Left lung (tissue), 10 donors: Measurements from ENCODE around the gene CCDC51. TPM values are rescaled to one million over a fixed set of nuclear protein-coding genes. Genes with fewer than 3 reads are reported as not detected.

Source experiments
- ATAC-seq: fragments of 200-7000 bp; cut with Tn5 transposase; one replicate; pipeline ENCODE4 v1.9.1; 2020; ENCODE audit warnings: moderate library complexity
- DNase-seq, 4 donors: peaks; one replicate each; pipeline ENCODE4 v3.0.0-alpha.2; 2013 to 2020
- H3K27ac ChIP-seq, 2 donors: fragments of 200-600 bp; sonication (generic) in 1 of 2; one replicate each; pipeline versions ENCODE4 v1.5.0 to v1.8.0; 2020 to 2021
- H3K27me3 ChIP-seq, 2 donors: fragments of 200-600 bp; sonication (generic) in 1 of 2; one replicate each; pipeline versions ENCODE4 v1.5.0 to v1.8.0; 2020 to 2021
- H3K36me3 ChIP-seq, 2 donors: fragments of 200-600 bp; sonication (generic) in 1 of 2; one replicate each; pipeline versions ENCODE4 v1.5.0 to v1.8.0; 2020 to 2021
- H3K4me1 ChIP-seq, 2 donors: fragments of 200-600 bp; one replicate each; pipeline ENCODE4 v1.8.0; 2021
- H3K4me3 ChIP-seq, 2 donors: fragments of 200-600 bp; sonication (generic) in 1 of 2; one replicate each; pipeline versions ENCODE4 v1.5.0 to v1.8.0; 2020 to 2021; ENCODE audit warnings: mild to moderate bottlenecking in 1 of 2
- H3K9me3 ChIP-seq, 2 donors: fragments of 200-600 bp; sonication (generic) in 1 of 2; one replicate each; pipeline versions ENCODE4 v1.5.0 to v1.8.0; 2020 to 2021
- intact Hi-C, 2 donors: fragments of 100-400 bp; cut with DNase I; formaldehyde crosslinking; loops; one replicate each; pipeline versions ENCODE4 v1.11.2 to v1.14.2; 2022
- polyA plus RNA-seq, 6 donors: library from polyadenylated mRNA; unstranded; fragments of 120-200 nt; gene quantifications; one replicate each; pipeline ENCODE4 v1.2.1, GENCODE V29; 2013; ENCODE audit not compliant: insufficient read length in 6 of 6
- total RNA-seq, 2 donors: library from RNA; stranded (reverse); fragmentation: NEBNext Ultra II Directional; extraction: Animal tissue kit (Norgen Biotek cat#: 25700); gene quantifications; one replicate each; pipeline ENCODE4 v1.2.1, GENCODE V29; 2021
- TF ChIP-seq, protein P1 (sequence below), 2 donors: fragments of 200-600 bp; sonication (generic) in 1 of 2; IDR thresholded peaks; one replicate each; pipeline versions ENCODE4 v1.5.0 to v1.8.0; 2021; ENCODE audit warnings: antibody characterized with exemption in 2 of 2
- donor health status: DM: no; HTN: yes; CAD: no.
- donor health status: DM: no; HTN: no; CAD: no.

The CCDC51 gene
- total and polyA plus RNA-seq, 8 donors, result 13.4 to 16.2 (median 14.8) TPM

DNA sequence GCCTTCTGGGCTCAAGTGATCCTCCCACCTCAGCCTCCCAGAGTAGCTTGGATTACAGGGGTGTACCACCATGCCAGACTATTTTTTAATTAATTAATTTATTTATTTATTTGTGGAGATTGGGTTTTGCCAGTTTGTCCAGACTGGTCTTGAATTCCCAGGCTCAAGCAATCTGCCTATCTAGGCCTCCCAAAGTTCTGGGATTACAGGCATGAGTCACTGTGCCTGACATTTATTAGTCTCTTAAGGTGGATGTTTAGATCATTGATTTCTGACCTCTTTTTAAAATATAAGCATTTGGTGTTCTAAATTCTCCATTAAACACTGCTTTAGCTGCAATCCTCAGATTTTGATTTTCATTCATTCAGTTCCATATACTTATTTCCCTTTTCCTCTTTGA is 52.3 kb downstream of the CCDC51 start:
- H3K27me3 ChIP-seq, result no peaks in the 10 kb centered on the region
- no peak overlapping the region for H3K4me3 ChIP-seq
- H3K27ac ChIP-seq, result no peak overlapping the region
- intact Hi-C loops, result no loop called here
- no peak for ATAC-seq
- no peaks in the 10 kb centered on the region for H3K36me3 ChIP-seq
- no peaks in the 10 kb centered on the region for H3K4me1 ChIP-seq
- TF ChIP-seq, protein P1, sequence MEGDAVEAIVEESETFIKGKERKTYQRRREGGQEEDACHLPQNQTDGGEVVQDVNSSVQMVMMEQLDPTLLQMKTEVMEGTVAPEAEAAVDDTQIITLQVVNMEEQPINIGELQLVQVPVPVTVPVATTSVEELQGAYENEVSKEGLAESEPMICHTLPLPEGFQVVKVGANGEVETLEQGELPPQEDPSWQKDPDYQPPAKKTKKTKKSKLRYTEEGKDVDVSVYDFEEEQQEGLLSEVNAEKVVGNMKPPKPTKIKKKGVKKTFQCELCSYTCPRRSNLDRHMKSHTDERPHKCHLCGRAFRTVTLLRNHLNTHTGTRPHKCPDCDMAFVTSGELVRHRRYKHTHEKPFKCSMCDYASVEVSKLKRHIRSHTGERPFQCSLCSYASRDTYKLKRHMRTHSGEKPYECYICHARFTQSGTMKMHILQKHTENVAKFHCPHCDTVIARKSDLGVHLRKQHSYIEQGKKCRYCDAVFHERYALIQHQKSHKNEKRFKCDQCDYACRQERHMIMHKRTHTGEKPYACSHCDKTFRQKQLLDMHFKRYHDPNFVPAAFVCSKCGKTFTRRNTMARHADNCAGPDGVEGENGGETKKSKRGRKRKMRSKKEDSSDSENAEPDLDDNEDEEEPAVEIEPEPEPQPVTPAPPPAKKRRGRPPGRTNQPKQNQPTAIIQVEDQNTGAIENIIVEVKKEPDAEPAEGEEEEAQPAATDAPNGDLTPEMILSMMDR (IDR thresholded peaks at IDR 0.05), result no peak
- H3K9me3 ChIP-seq, result peaks cover 0 to 2% of the 10 kb centered on the region in 2 donors
- DNase-seq, result no peak

Other genes with a start within 250 kb of the CCDC51 start
- gene CAMP, start 216.6 kb downstream of the CCDC51 start, total RNA-seq, result 1 to 10 TPM in 1 of 2 donors, under 1 TPM in 1; 0.93 to 1.4 TPM
- gene CAMP, start 216.6 kb downstream of the CCDC51 start, polyA plus RNA-seq, result 1 to 10 TPM in 5 of 6 donors, under 1 TPM in 1; 0.97 to 3.1 (median 1.3) TPM
- gene ZNF589, start 199.0 kb downstream of the CCDC51 start, total RNA-seq, result 10 to 100 TPM in 1 of 2 donors, 1 to 10 TPM in 1; 9.0 to 17.5 TPM
- gene ZNF589, start 199.0 kb downstream of the CCDC51 start, polyA plus RNA-seq, result 10 to 100 TPM; 16.0 to 19.6 (median 18.3) TPM
- 10 to 100 TPM; 26.5 to 29.0 TPM for gene NME6, start 138.8 kb downstream of the CCDC51 start, total RNA-seq
- gene NME6, start 138.8 kb downstream of the CCDC51 start, polyA plus RNA-seq, result 10 to 100 TPM; 27.0 to 30.9 (median 29.5) TPM
- not detected for gene SPINK8, start 106.5 kb downstream of the CCDC51 start, total RNA-seq
- gene SPINK8, start 106.5 kb downstream of the CCDC51 start, polyA plus RNA-seq, result not detected
- gene FBXW12, start 67.9 kb downstream of the CCDC51 start, total RNA-seq, result not detected
- under 1 TPM; 0.24 to 0.44 (median 0.37) TPM for gene FBXW12, start 67.9 kb downstream of the CCDC51 start, polyA plus RNA-seq
- gene PLXNB1, start 10.0 kb downstream of the CCDC51 start, total RNA-seq, result 100 to 1,000 TPM in 1 of 2 donors, 10 to 100 TPM in 1; 65.0 to 128 TPM
- 100 to 1,000 TPM in 4 of 6 donors, 10 to 100 TPM in 2; 89.0 to 161 (median 109) TPM for gene PLXNB1, start 10.0 kb downstream of the CCDC51 start, polyA plus RNA-seq
- gene TMA7, start 138 bp upstream of the CCDC51 start, total RNA-seq, result 100 to 1,000 TPM; 174 to 211 TPM
- gene TMA7, start 138 bp upstream of the CCDC51 start, polyA plus RNA-seq, result 100 to 1,000 TPM; 214 to 288 (median 258) TPM
- 1 to 10 TPM; 7.4 to 9.9 TPM for gene ATRIP, start 6.6 kb upstream of the CCDC51 start, total RNA-seq
- gene ATRIP, start 6.6 kb upstream of the CCDC51 start, polyA plus RNA-seq, result 10 to 100 TPM; 10.4 to 14.4 (median 12.6) TPM
- gene SHISA5, start 64.1 kb upstream of the CCDC51 start, total RNA-seq, result 100 to 1,000 TPM; 179 to 206 TPM
- gene SHISA5, start 64.1 kb upstream of the CCDC51 start, polyA plus RNA-seq, result 100 to 1,000 TPM in 4 of 6 donors, 10 to 100 TPM in 2; 99.2 to 117 (median 112) TPM
- gene PFKFB4, start 116.7 kb upstream of the CCDC51 start, total RNA-seq, result 10 to 100 TPM in 1 of 2 donors, 1 to 10 TPM in 1; 7.8 to 16.1 TPM
- gene PFKFB4, start 116.7 kb upstream of the CCDC51 start, polyA plus RNA-seq, result 10 to 100 TPM in 2 of 6 donors, 1 to 10 TPM in 4; 6.5 to 18.8 (median 7.6) TPM
- gene UCN2, start 123.7 kb upstream of the CCDC51 start, total RNA-seq, result under 1 TPM in 1 of 2 donors, not detected in 1; 0.37 TPM
- gene UCN2, start 123.7 kb upstream of the CCDC51 start, polyA plus RNA-seq, result under 1 TPM in 5 of 6 donors, not detected in 1; 0.11 to 0.24 (median 0.18) TPM
- 1 to 10 TPM; 7.2 to 9.2 TPM for gene COL7A1, start 155.2 kb upstream of the CCDC51 start, total RNA-seq
- 10 to 100 TPM in 2 of 6 donors, 1 to 10 TPM in 4; 8.5 to 13.2 (median 9.6) TPM for gene COL7A1, start 155.2 kb upstream of the CCDC51 start, polyA plus RNA-seq
- gene UQCRC1, start 169.5 kb upstream of the CCDC51 start, total RNA-seq, result 100 to 1,000 TPM; 148 to 203 TPM
- gene UQCRC1, start 169.5 kb upstream of the CCDC51 start, polyA plus RNA-seq, result 100 to 1,000 TPM; 153 to 174 (median 166) TPM
- gene TMEM89, start 181.7 kb upstream of the CCDC51 start, total RNA-seq, result not detected
- not detected for gene TMEM89, start 181.7 kb upstream of the CCDC51 start, polyA plus RNA-seq
- gene SLC26A6, start 195.3 kb upstream of the CCDC51 start, total RNA-seq, result 10 to 100 TPM; 32.0 to 34.9 TPM
- gene SLC26A6, start 195.3 kb upstream of the CCDC51 start, polyA plus RNA-seq, result 10 to 100 TPM; 14.0 to 21.8 (median 15.3) TPM
- 1 to 10 TPM in 1 of 2 donors, under 1 TPM in 1; 0.93 to 1.2 TPM for gene CELSR3, start 222.8 kb upstream of the CCDC51 start, total RNA-seq
- gene CELSR3, start 222.8 kb upstream of the CCDC51 start, polyA plus RNA-seq, result 1 to 10 TPM in 2 of 6 donors, under 1 TPM in 4; 0.79 to 1.7 (median 0.90) TPM
- 10 to 100 TPM; 15.6 to 16.0 TPM for gene NCKIPSD, start 245.8 kb upstream of the CCDC51 start, total RNA-seq
- 10 to 100 TPM; 13.4 to 20.5 (median 17.4) TPM for gene NCKIPSD, start 245.8 kb upstream of the CCDC51 start, polyA plus RNA-seq